Measurements from ENCODE around the gene NLRP14.
A peak's percentile ranks its signal among the peaks of the same experiment; 100 is the strongest.

NLRP14 gene

DNA sequence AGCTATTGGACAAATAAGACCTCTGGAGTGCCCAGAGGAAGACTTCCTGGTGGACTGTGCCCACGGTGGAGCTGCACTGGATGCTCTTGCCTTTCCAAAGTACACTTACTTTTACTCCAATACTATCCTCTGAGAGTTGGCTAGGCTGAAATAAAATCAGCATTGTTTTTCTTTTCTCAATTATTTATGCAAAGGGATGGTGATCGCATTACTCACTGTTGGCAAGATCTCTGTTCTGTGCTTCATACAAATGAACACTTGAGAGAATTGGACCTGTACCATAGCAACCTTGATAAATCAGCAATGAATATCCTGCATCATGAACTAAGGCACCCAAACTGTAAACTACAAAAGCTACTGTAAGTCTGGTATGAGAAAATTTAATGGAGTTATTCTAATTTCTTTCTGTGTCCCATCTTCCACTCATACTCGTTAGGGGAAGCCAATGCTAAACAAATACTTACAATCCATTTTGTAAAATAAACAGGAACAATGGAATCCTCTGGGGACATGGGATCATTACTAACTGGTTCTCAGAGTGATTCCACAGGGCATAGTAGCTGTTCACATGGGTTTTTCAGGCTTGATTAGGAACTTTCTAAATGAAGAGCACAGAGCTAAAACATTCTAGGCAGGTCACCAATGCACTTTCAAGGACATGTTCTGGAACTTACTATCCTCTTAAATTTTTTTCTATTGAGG lies 26.3 kb downstream of the NLRP14 start:
- H3K4me3 ChIP-seq (ENCODE audit: low read depth, low read length) = no peak overlapping the region
- TF ChIP-seq, protein P1, sequence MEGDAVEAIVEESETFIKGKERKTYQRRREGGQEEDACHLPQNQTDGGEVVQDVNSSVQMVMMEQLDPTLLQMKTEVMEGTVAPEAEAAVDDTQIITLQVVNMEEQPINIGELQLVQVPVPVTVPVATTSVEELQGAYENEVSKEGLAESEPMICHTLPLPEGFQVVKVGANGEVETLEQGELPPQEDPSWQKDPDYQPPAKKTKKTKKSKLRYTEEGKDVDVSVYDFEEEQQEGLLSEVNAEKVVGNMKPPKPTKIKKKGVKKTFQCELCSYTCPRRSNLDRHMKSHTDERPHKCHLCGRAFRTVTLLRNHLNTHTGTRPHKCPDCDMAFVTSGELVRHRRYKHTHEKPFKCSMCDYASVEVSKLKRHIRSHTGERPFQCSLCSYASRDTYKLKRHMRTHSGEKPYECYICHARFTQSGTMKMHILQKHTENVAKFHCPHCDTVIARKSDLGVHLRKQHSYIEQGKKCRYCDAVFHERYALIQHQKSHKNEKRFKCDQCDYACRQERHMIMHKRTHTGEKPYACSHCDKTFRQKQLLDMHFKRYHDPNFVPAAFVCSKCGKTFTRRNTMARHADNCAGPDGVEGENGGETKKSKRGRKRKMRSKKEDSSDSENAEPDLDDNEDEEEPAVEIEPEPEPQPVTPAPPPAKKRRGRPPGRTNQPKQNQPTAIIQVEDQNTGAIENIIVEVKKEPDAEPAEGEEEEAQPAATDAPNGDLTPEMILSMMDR (IDR thresholded peaks at IDR 0.05; ENCODE audit: low read depth, low read length) = no peak
- DNase-seq (ENCODE audit: low read depth, low spot score) = peak; percentile 65
- in situ Hi-C loops (cut with HindIII; ENCODE audit: low sequenced_read_pairs) = no loop called here

DNA sequence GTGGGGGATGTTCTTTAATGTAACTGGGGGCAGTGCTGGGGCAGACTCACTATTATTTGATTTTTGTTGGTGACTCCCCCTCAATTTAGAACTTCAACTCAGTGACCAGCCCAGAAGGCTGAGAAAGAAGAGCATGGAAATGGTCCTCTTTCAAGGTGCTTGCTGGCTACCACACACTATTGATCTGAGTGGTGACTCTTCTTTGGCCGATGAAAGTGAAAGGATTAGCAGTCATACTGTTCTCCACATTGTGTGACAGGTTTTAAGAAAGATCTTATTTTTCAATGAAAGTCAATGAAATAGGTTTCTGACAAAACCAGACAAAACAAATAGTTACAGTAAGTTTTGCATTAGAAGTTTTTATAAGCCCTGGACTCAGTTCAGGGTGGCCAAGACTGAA lies 29.9 kb downstream of the NLRP14 start:
- TF ChIP-seq, protein P1 (IDR thresholded peaks at IDR 0.05; ENCODE audit: low read depth, low read length) = no peak
- no peak for DNase-seq (ENCODE audit: low read depth, low spot score)
- no peak overlapping the region for H3K4me3 ChIP-seq (ENCODE audit: low read depth, low read length)
- in situ Hi-C loops (cut with HindIII; ENCODE audit: low sequenced_read_pairs) = no loop called here

DNA sequence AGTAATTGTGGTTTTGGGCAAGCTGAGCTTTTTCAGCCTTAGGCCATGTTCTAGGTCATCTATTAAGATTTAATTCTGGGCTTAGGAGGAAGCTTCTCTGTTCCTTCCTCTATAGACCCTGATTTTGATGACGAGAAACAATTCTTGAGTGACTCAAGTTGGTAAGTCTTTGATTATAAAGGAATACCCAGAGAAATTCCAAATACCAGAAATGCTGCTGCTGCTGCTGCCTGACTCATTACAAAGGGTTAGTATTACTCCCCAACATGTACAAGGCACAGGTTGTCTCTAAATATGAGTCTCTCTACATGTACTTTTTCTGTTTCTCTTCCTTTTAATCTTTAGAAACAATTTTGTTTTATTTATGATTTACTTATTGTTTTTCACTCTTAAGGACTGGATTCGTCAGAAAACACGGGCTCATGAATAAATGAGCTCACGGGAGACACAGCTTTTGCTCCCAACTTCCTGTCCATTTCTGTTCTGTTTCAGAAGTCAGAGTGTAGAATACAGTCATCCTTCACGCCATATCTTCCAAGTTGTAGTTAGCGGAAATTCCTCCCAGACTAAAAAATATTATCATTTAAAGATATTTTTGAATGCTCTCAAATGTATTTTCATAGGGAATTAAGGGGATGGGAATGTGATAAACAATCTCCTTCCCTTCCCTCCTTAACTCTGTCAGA lies 36.7 kb downstream of the NLRP14 start:
- no peak overlapping the region for H3K4me3 ChIP-seq (ENCODE audit: low read depth, low read length)
- DNase-seq (ENCODE audit: low read depth, low spot score) = no peak
- in situ Hi-C loops (cut with HindIII; ENCODE audit: low sequenced_read_pairs) = no loop called here

DNA sequence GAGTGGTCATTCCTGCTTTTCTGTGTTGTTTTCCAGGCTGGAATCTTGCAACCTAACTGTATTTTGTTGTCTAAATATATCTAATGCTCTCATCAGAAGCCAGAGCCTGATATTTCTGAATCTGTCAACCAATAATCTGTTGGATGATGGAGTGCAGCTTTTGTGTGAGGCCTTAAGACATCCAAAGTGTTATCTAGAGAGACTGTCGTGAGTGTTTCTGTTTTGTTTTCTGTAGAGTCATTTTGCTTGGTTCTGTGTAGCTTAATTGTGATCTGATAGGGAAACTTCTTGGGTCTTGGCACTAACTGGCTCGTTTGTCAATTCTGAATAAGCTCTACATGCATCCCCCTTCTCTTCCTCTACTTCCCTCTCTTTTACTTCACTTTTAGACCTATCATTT lies 37.4 kb downstream of the NLRP14 start:
- no peak for DNase-seq (ENCODE audit: low read depth, low spot score)
- H3K4me3 ChIP-seq (ENCODE audit: low read depth, low read length) = no peak overlapping the region
- in situ Hi-C loops (cut with HindIII; ENCODE audit: low sequenced_read_pairs) = no loop called here
- TF ChIP-seq, protein P1 (IDR thresholded peaks at IDR 0.05; ENCODE audit: low read depth, low read length) = no peak

More for the DNA sequence above, 36.7 kb downstream of the NLRP14 start:
- TF ChIP-seq, protein P1 (IDR thresholded peaks at IDR 0.05; ENCODE audit: low read depth, low read length) = no peak

DNA sequence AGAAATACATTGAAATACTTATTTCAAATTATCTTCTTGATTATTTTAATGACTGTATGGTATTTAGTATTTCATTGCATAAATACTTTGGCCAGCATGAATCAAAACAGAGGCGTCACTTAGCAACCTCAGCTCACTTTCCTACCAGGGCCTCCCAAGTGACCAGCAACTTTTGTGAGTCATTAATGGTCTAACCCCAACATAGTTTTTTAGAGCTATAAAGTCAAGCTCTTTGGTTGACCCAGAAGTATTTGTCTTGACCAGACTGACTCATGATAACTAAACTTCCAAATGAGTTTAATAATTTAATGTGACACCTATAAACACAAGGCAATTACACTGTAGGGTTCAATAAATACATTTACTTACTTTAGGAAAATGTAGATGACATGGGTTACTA lies 40.6 kb downstream of the NLRP14 start:
- peak; percentile 40 for DNase-seq (ENCODE audit: low read depth, low spot score)
- in situ Hi-C loops (cut with HindIII; ENCODE audit: low sequenced_read_pairs) = no loop called here
- TF ChIP-seq, protein P1 (IDR thresholded peaks at IDR 0.05; ENCODE audit: low read depth, low read length) = no peak

DNA sequence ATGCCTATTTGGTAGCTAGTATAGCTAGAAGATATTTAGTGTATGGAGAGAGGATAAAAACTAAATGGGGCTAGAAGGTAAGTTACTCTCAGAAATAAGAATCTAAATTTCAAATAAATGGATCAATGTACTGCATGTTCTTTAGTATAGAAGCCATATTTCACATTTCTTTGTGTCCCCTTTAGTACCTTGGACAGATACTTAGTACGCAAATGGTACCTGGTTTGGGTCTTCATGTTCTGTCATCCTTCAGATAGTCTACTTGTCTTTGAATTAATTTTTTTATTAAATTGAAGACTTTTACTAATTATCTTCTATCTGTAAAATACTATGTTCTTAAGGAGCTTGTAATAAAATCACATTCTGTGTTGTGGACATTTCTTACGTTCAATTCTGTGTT lies 42.3 kb downstream of the NLRP14 start:
- TF ChIP-seq, protein P1 (IDR thresholded peaks at IDR 0.05; ENCODE audit: low read depth, low read length) = no peak
- DNase-seq (ENCODE audit: low read depth, low spot score) = no peak
- H3K4me3 ChIP-seq (ENCODE audit: low read depth, low read length) = no peak overlapping the region
- in situ Hi-C loops (cut with HindIII; ENCODE audit: low sequenced_read_pairs) = no loop called here

More for the DNA sequence above, 40.6 kb downstream of the NLRP14 start:
- no peak overlapping the region for H3K4me3 ChIP-seq (ENCODE audit: low read depth, low read length)
